Calu3 (cell line): ENCODE data around the gene IPO11. TPM values are rescaled to one million over a fixed set of nuclear protein-coding genes. Genes with fewer than 3 reads are reported as not detected.
"Not testable (repeated sequence)": the region's sequence is repeated elsewhere in the genome, so short reads cannot be mapped to it uniquely, and the experiment has no call there.

Experiments used
- BruUV-seq: library from RNA; stranded (reverse); fragments of 400-500 nt; replicated peaks from 2 replicates; lab custom pipeline; 2021; lab: Mats Ljungman, UMichigan
- CTCF ChIA-PET: fragments of 300-600 bp; sonication (Branson Sonifier 250); formaldehyde crosslinking; loops from one replicate; lab custom pipeline; 2022; ENCODE audit warnings: antibody characterized with exemption; lab: Charles Lee
- DNase-seq: peaks from one replicate; pipeline ENCODE4 v3.0.0; 2022
- H3K27ac Mint-ChIP-seq: one replicate; pipeline ENCODE4 v1.8.0; 2022; ENCODE audit warnings: mixed read lengths; ENCODE audit not compliant: unreplicated experiment
- H3K27me3 Mint-ChIP-seq: one replicate; pipeline ENCODE4 v1.8.0; 2022; ENCODE audit warnings: mixed read lengths; ENCODE audit not compliant: unreplicated experiment
- H3K36me3 Mint-ChIP-seq: one replicate; pipeline ENCODE4 v1.8.0; 2022; ENCODE audit warnings: mild to moderate bottlenecking, moderate library complexity, mixed read lengths; ENCODE audit not compliant: insufficient read depth, unreplicated experiment
- H3K4me1 Mint-ChIP-seq: one replicate; pipeline ENCODE4 v1.8.0; 2022; ENCODE audit warnings: mild to moderate bottlenecking, low read depth, mixed read lengths; ENCODE audit not compliant: unreplicated experiment
- H3K4me3 Mint-ChIP-seq: one replicate; pipeline ENCODE4 v1.8.0; 2022; ENCODE audit warnings: mild to moderate bottlenecking, low read depth, moderate library complexity, mixed read lengths; ENCODE audit not compliant: unreplicated experiment
- H3K9me3 Mint-ChIP-seq: one replicate; pipeline ENCODE4 v1.8.0; 2022; ENCODE audit warnings: low read depth, mixed read lengths; ENCODE audit not compliant: unreplicated experiment
- CTCF ChIP-seq: fragments of 200-600 bp; IDR thresholded peaks from one replicate; pipeline ENCODE4 v1.8.0; 2022; ENCODE audit warnings: antibody characterized with exemption; ENCODE audit not compliant: unreplicated experiment
- intact Hi-C: fragments of 100-400 bp; cut with micrococcal nuclease; formaldehyde crosslinking; loops from one replicate; pipeline ENCODE4 v1.10.0; 2022; ENCODE audit not compliant: unreplicated experiment
- total RNA-seq: library from RNA; stranded (reverse); gene quantifications from 2 replicates; pipeline ENCODE4 v1.2.3, GENCODE V29; 2022

The IPO11 gene
- total RNA-seq, 1 experiment from 2014 or later: 47.3 TPM

- H3K4me1 Mint-ChIP-seq: no peaks in the 10 kb centered on the region
- no peak for DNase-seq
- no peak overlapping the region for H3K4me3 Mint-ChIP-seq
- no peaks in the 10 kb centered on the region for H3K36me3 Mint-ChIP-seq
- H3K9me3 Mint-ChIP-seq: peaks cover 14% of the 10 kb centered on the region
- no peaks in the 10 kb centered on the region for H3K27me3 Mint-ChIP-seq
- BruUV-seq: no TSS peak
- no peak for TF ChIP-seq CTCF
- CTCF ChIA-PET: interaction anchor here (0.6 kb wide), 1 partner anchor 1443 kb away, joined by 3 read pairs; no protein-coding TSS in a partner anchor
- H3K27ac Mint-ChIP-seq: no peak overlapping the region
- intact Hi-C loops: no loop called here
Observed at GRCh38 chr5:62653001-62653863, 240.7 kb downstream of the IPO11 start.

- BruUV-seq: no TSS peak
Observed at GRCh38 chr5:62653864-62654575, 241.5 kb downstream of the IPO11 start.

GRCh38 chr5:62657772-62658171 lies 245.2 kb downstream of the IPO11 start:
- H3K4me3 Mint-ChIP-seq, CTCF ChIA-PET, BruUV-seq, H3K4me1 Mint-ChIP-seq, H3K27ac Mint-ChIP-seq, H3K27me3 Mint-ChIP-seq, DNase-seq, intact Hi-C loops, H3K36me3 Mint-ChIP-seq: not testable (repeated sequence)
- peaks cover 24% of the 10 kb centered on the region for H3K9me3 Mint-ChIP-seq

More at GRCh38 chr5:62653864-62654575, 241.5 kb downstream of the IPO11 start:
- no peak overlapping the region for H3K4me3 Mint-ChIP-seq
- CTCF ChIA-PET: no interaction called here
- no peak for TF ChIP-seq CTCF
- intact Hi-C loops: no loop called here
- H3K27ac Mint-ChIP-seq: no peak overlapping the region
- DNase-seq: no peak
- H3K27me3 Mint-ChIP-seq: no peaks in the 10 kb centered on the region
- peaks cover 22% of the 10 kb centered on the region for H3K9me3 Mint-ChIP-seq
- no peaks in the 10 kb centered on the region for H3K36me3 Mint-ChIP-seq
- no peaks in the 10 kb centered on the region for H3K4me1 Mint-ChIP-seq

- CTCF ChIA-PET: no interaction called here
- H3K4me3 Mint-ChIP-seq: no peak overlapping the region
- no peaks in the 10 kb centered on the region for H3K4me1 Mint-ChIP-seq
- TF ChIP-seq CTCF: no peak
- DNase-seq: no peak
- H3K27me3 Mint-ChIP-seq: no peaks in the 10 kb centered on the region
- BruUV-seq: no TSS peak
- peaks cover 14% of the 10 kb centered on the region for H3K9me3 Mint-ChIP-seq
- H3K36me3 Mint-ChIP-seq: no peaks in the 10 kb centered on the region
- H3K27ac Mint-ChIP-seq: no peak overlapping the region
- intact Hi-C loops: no loop called here
Observed at GRCh38 chr5:62661126-62661525, 248.6 kb downstream of the IPO11 start.
